HUES6 (cell line): Measurements from ENCODE around the gene GPN2.

Experiments used
- H3K27ac ChIP-seq: 2 replicates; pipeline ENCODE4 v1.7.0; 2013; ENCODE audit warnings: low read depth, mild to moderate bottlenecking, low read length, inconsistent platforms
- H3K27me3 ChIP-seq: 2 replicates; pipeline ENCODE4 v1.6.1; 2013; ENCODE audit warnings: low read length; ENCODE audit not compliant: control insufficient read depth, insufficient read depth
- H3K36me3 ChIP-seq: 2 replicates; pipeline ENCODE4 v1.6.1; 2013; ENCODE audit warnings: low read length; ENCODE audit not compliant: control insufficient read depth, insufficient read depth
- H3K4me1 ChIP-seq: 2 replicates; pipeline ENCODE4 v1.6.1; 2013; ENCODE audit warnings: low read length; ENCODE audit not compliant: control insufficient read depth, insufficient read depth
- H3K4me3 ChIP-seq: 2 replicates; pipeline ENCODE4 v1.5.1; 2013; ENCODE audit warnings: low read depth, low read length
- H3K9ac ChIP-seq: one replicate; pipeline ENCODE4 v1.6.1; 2013; ENCODE audit warnings: mild to moderate bottlenecking, low read length
- H3K9me3 ChIP-seq: 2 replicates; pipeline ENCODE4 v1.6.1; 2013; ENCODE audit warnings: low read depth, low read length; ENCODE audit not compliant: control insufficient read depth, insufficient read depth

The GPN2 gene

GRCh38 chr1:26915204-26915842 lies 25.2 kb upstream of the GPN2 start:
- Histone ChIP-seq H3K9ac (no peak overlapping the region), H3K36me3 (no peaks in the 10 kb centered on the region), H3K4me3 (no peak overlapping the region), H3K4me1 (no peaks in the 10 kb centered on the region), H3K9me3 (no peaks in the 10 kb centered on the region), H3K27ac (no peak overlapping the region), H3K27me3 (no peaks in the 10 kb centered on the region; the same call in 1 of the 2 replicates)

- Histone ChIP-seq H3K27me3 (no peaks in the 10 kb centered on the region; the same call in 1 of the 2 replicates), H3K9ac (no peak within 1 kb of the TSS), H3K4me1 (no peaks in the 10 kb centered on the region), H3K36me3 (no peaks in the 10 kb centered on the region), H3K9me3 (no peaks in the 10 kb centered on the region), H3K4me3 (no peak within 1 kb of the TSS), H3K27ac (no peak within 1 kb of the TSS)
Observed at GRCh38 chr1:26913754-26914619, 23.9 kb upstream of the GPN2 start, which contains the start of gene NR0B2. TSS of gene NR0B2 (minus strand) at chr1:26913975. CDS start at chr1:26913940, 35 bp downstream.

GRCh38 chr1:26913389-26913753 lies 23.3 kb upstream of the GPN2 start:
- Histone ChIP-seq H3K9ac (no peak overlapping the region), H3K4me3 (no peak overlapping the region), H3K9me3 (no peaks in the 10 kb centered on the region), H3K36me3 (no peaks in the 10 kb centered on the region), H3K27ac (no peak overlapping the region), H3K27me3 (no peaks in the 10 kb centered on the region; the same call in 1 of the 2 replicates), H3K4me1 (no peaks in the 10 kb centered on the region)

- Histone ChIP-seq H3K36me3 (no peaks in the 10 kb centered on the region), H3K9ac (no peak overlapping the region), H3K27ac (no peak overlapping the region), H3K27me3 (no peaks in the 10 kb centered on the region; the same call in 1 of the 2 replicates), H3K4me1 (no peaks in the 10 kb centered on the region), H3K9me3 (no peaks in the 10 kb centered on the region), H3K4me3 (no peak overlapping the region)
Observed at GRCh38 chr1:26912147-26912490, 22.0 kb upstream of the GPN2 start.

GRCh38 chr1:26911399-26912146 lies 21.5 kb upstream of the GPN2 start:
- H3K9ac ChIP-seq = no peak overlapping the region
- H3K27me3 ChIP-seq = no peaks in the 10 kb centered on the region; the same call in 1 of the 2 replicates
- no peak overlapping the region for H3K27ac ChIP-seq
- H3K4me1 ChIP-seq = no peaks in the 10 kb centered on the region
- H3K4me3 ChIP-seq = no peak overlapping the region
- H3K9me3 ChIP-seq = no peaks in the 10 kb centered on the region
- no peaks in the 10 kb centered on the region for H3K36me3 ChIP-seq

GRCh38 chr1:26910343-26911160 lies 20.5 kb upstream of the GPN2 start:
- Histone ChIP-seq H3K36me3 (no peaks in the 10 kb centered on the region), H3K4me1 (no peaks in the 10 kb centered on the region), H3K4me3 (no peak overlapping the region), H3K9ac (no peak overlapping the region), H3K9me3 (no peaks in the 10 kb centered on the region), H3K27me3 (no peaks in the 10 kb centered on the region; the same call in 1 of the 2 replicates), H3K27ac (no peak overlapping the region)

GRCh38 chr1:26909951-26910342 lies 19.9 kb upstream of the GPN2 start:
- H3K27me3 ChIP-seq = no peaks in the 10 kb centered on the region; the same call in 1 of the 2 replicates
- H3K4me1 ChIP-seq = no peaks in the 10 kb centered on the region
- H3K4me3 ChIP-seq = no peak overlapping the region
- no peaks in the 10 kb centered on the region for H3K36me3 ChIP-seq
- H3K9me3 ChIP-seq = no peaks in the 10 kb centered on the region
- H3K27ac ChIP-seq = no peak overlapping the region
- no peak overlapping the region for H3K9ac ChIP-seq

- Histone ChIP-seq H3K9me3 (no peaks in the 10 kb centered on the region), H3K27ac (no peak overlapping the region), H3K4me3 (no peak overlapping the region), H3K27me3 (no peaks in the 10 kb centered on the region; the same call in 1 of the 2 replicates), H3K4me1 (no peaks in the 10 kb centered on the region), H3K9ac (no peak overlapping the region), H3K36me3 (no peaks in the 10 kb centered on the region)
Observed at GRCh38 chr1:26907071-26907917, 17.2 kb upstream of the GPN2 start.

- H3K36me3 ChIP-seq = peaks cover 14% of the 10 kb centered on the region
Observed at GRCh38 chr1:26900815-26901511, 10.9 kb upstream of the GPN2 start.

More at GRCh38 chr1:26900815-26901511, 10.9 kb upstream of the GPN2 start:
- H3K9ac ChIP-seq = peak overlapping the region; percentile 92
- no peaks in the 10 kb centered on the region for H3K9me3 ChIP-seq
- peak overlapping the region; percentile 89 for H3K4me3 ChIP-seq
- peaks cover 8% of the 10 kb centered on the region for H3K4me1 ChIP-seq
- H3K27me3 ChIP-seq = no peaks in the 10 kb centered on the region
- H3K27ac ChIP-seq = peak overlapping the region; percentile 77; the same call in 1 of the 2 replicates
